Measurements from ENCODE around the gene MTCL3.

MTCL3 gene

GRCh38 chr6:127486934-127487333 lies 32.2 kb downstream of the MTCL3 start:
- H3K27ac ChIP-seq = no peak overlapping the region
- DNase-seq = no peak
- no peak overlapping the region for H3K4me3 ChIP-seq
- peaks cover 0 to 13% (median 0%) of the 10 kb centered on the region in 4 donors for H3K4me1 ChIP-seq
- no peak for TF ChIP-seq CTCF (IDR thresholded peaks at IDR 0.05)
- no peak for TF ChIP-seq POLR2A (IDR thresholded peaks at IDR 0.05)
- no peaks in the 10 kb centered on the region for H3K27me3 ChIP-seq
- H3K36me3 ChIP-seq = no peaks in the 10 kb centered on the region
- no peaks in the 10 kb centered on the region for H3K9me3 ChIP-seq

GRCh38 chr6:127484212-127484863 lies 34.8 kb downstream of the MTCL3 start:
- H3K4me3 ChIP-seq = peak overlapping the region in 1 of 4 donors; percentile 2
- H3K9me3 ChIP-seq = no peaks in the 10 kb centered on the region
- H3K27ac ChIP-seq = peak overlapping the region in 1 of 4 donors; percentile 3
- H3K4me1 ChIP-seq = peaks cover 0 to 13% (median 0%) of the 10 kb centered on the region in 4 donors
- DNase-seq = no peak
- no peaks in the 10 kb centered on the region for H3K27me3 ChIP-seq
- H3K36me3 ChIP-seq = no peaks in the 10 kb centered on the region
- TF ChIP-seq CTCF (IDR thresholded peaks at IDR 0.05) (no peak), POLR2A (IDR thresholded peaks at IDR 0.05) (no peak)

GRCh38 chr6:127483399-127484055 lies 35.6 kb downstream of the MTCL3 start:
- H3K4me1 ChIP-seq = peaks cover 0 to 13% (median 0%) of the 10 kb centered on the region in 4 donors
- no peaks in the 10 kb centered on the region for H3K36me3 ChIP-seq
- H3K4me3 ChIP-seq = peak overlapping the region in 1 of 4 donors; percentile 2
- TF ChIP-seq POLR2A (IDR thresholded peaks at IDR 0.05) (no peak), CTCF (IDR thresholded peaks at IDR 0.05) (no peak)
- H3K27me3 ChIP-seq = no peaks in the 10 kb centered on the region
- H3K9me3 ChIP-seq = no peaks in the 10 kb centered on the region
- no peak for DNase-seq
- H3K27ac ChIP-seq = no peak overlapping the region

GRCh38 chr6:127482325-127482724 lies 36.8 kb downstream of the MTCL3 start:
- no peaks in the 10 kb centered on the region for H3K36me3 ChIP-seq
- no peak for DNase-seq
- no peak overlapping the region for H3K27ac ChIP-seq
- peaks cover 0 to 13% (median 0%) of the 10 kb centered on the region in 4 donors for H3K4me1 ChIP-seq
- no peaks in the 10 kb centered on the region for H3K27me3 ChIP-seq
- H3K4me3 ChIP-seq = no peak overlapping the region
- no peaks in the 10 kb centered on the region for H3K9me3 ChIP-seq
- TF ChIP-seq POLR2A (IDR thresholded peaks at IDR 0.05) (no peak), CTCF (IDR thresholded peaks at IDR 0.05) (no peak)

GRCh38 chr6:127481628-127482027 lies 37.5 kb downstream of the MTCL3 start:
- no peak overlapping the region for H3K27ac ChIP-seq
- peaks cover 0 to 13% (median 0%) of the 10 kb centered on the region in 4 donors for H3K4me1 ChIP-seq
- no peak for DNase-seq
- TF ChIP-seq CTCF (IDR thresholded peaks at IDR 0.05) (no peak), POLR2A (IDR thresholded peaks at IDR 0.05) (no peak)
- H3K4me3 ChIP-seq = no peak overlapping the region
- H3K27me3 ChIP-seq = no peaks in the 10 kb centered on the region
- H3K9me3 ChIP-seq = no peaks in the 10 kb centered on the region
- H3K36me3 ChIP-seq = no peaks in the 10 kb centered on the region

Measured in Peyer's patch (tissue), 4 donors.